WERI-Rb-1 (cell line): ENCODE data around the gene GNS.
A peak's percentile ranks its signal among the peaks of the same experiment; 100 is the strongest.

Source experiments
- DNase-seq: peaks from one replicate; pipeline ENCODE4 v3.0.0-alpha.2; 2020
- H3K27ac ChIP-seq: fragments of 250-450 bp; sonication (Bioruptor Pico); 2 replicates; pipeline ENCODE4 v1.5.1; 2020; ENCODE audit warnings: mild to moderate bottlenecking, moderate library complexity
- H3K27me3 ChIP-seq: fragments of 250-450 bp; sonication (Bioruptor Pico); 2 replicates; pipeline ENCODE4 v1.5.1; 2021; ENCODE audit warnings: mild to moderate bottlenecking, low read depth, moderate library complexity; ENCODE audit not compliant: insufficient read depth, severe bottlenecking
- H3K36me3 ChIP-seq: fragments of 250-450 bp; sonication (Bioruptor Pico); 2 replicates; pipeline ENCODE4 v1.5.1; 2020; ENCODE audit warnings: mild to moderate bottlenecking, moderate library complexity
- H3K4me3 ChIP-seq: 2 replicates; pipeline ENCODE4 v1.5.1; 2011; ENCODE audit warnings: low read depth, mild to moderate bottlenecking, control low read depth, low read length
- H3K9me3 ChIP-seq: fragments of 250-450 bp; sonication (Bioruptor Pico); 2 replicates; pipeline ENCODE4 v1.5.1; 2021; ENCODE audit warnings: mild to moderate bottlenecking, moderate library complexity; ENCODE audit not compliant: severe bottlenecking
- CTCF ChIP-seq: IDR thresholded peaks from 2 replicates; pipeline ENCODE4 v1.5.1; 2011; ENCODE audit warnings: low read depth, mild to moderate bottlenecking, control low read depth, inconsistent platforms, low read length

The GNS gene

GRCh38 chr12:64731683-64732082, 27.5 kb downstream of the GNS start:
- Histone ChIP-seq H3K27me3 (no peaks in the 10 kb centered on the region), H3K27ac (no peak overlapping the region), H3K36me3 (peaks cover 23% of the 10 kb centered on the region), H3K4me3 (no peak overlapping the region), H3K9me3 (no peaks in the 10 kb centered on the region)
- no peak for DNase-seq
- no peak for TF ChIP-seq CTCF

GRCh38 chr12:64730588-64730969, 28.6 kb downstream of the GNS start:
- Histone ChIP-seq H3K27me3 (no peaks in the 10 kb centered on the region), H3K36me3 (peaks cover 16% of the 10 kb centered on the region), H3K9me3 (no peaks in the 10 kb centered on the region), H3K27ac (peak overlapping the region; percentile 71), H3K4me3 (no peak overlapping the region)
- TF ChIP-seq CTCF, result no peak
- DNase-seq, result no peak

- peaks cover 10% of the 10 kb centered on the region for H3K36me3 ChIP-seq
- no peak for TF ChIP-seq CTCF
- peak; percentile 48 for DNase-seq
- H3K4me3 ChIP-seq, result no peak overlapping the region
- H3K9me3 ChIP-seq, result no peaks in the 10 kb centered on the region
- H3K27me3 ChIP-seq, result no peaks in the 10 kb centered on the region
- peak overlapping the region; percentile 71 for H3K27ac ChIP-seq
Observed at GRCh38 chr12:64729909-64730587, 29.2 kb downstream of the GNS start.

- DNase-seq, result no peak
- H3K27me3 ChIP-seq, result no peaks in the 10 kb centered on the region
- peaks cover 28% of the 10 kb centered on the region for H3K36me3 ChIP-seq
- H3K4me3 ChIP-seq, result no peak overlapping the region
- TF ChIP-seq CTCF, result no peak
- H3K27ac ChIP-seq, result no peak overlapping the region; the same call in 1 of the 2 replicates
- H3K9me3 ChIP-seq, result no peaks in the 10 kb centered on the region
Observed at GRCh38 chr12:64724201-64724745, 34.9 kb downstream of the GNS start.

- Histone ChIP-seq H3K27ac (no peak overlapping the region), H3K9me3 (no peaks in the 10 kb centered on the region), H3K36me3 (peaks cover 34% of the 10 kb centered on the region), H3K27me3 (no peaks in the 10 kb centered on the region), H3K4me3 (no peak overlapping the region)
- TF ChIP-seq CTCF, result no peak
- DNase-seq, result no peak
Observed at GRCh38 chr12:64723630-64724029, 35.6 kb downstream of the GNS start.

- DNase-seq, result no peak
- H3K4me3 ChIP-seq, result no peak overlapping the region
- H3K27me3 ChIP-seq, result no peaks in the 10 kb centered on the region
- H3K36me3 ChIP-seq, result peaks cover 35% of the 10 kb centered on the region
- H3K27ac ChIP-seq, result no peak overlapping the region
- TF ChIP-seq CTCF, result no peak
- no peaks in the 10 kb centered on the region for H3K9me3 ChIP-seq
Observed at GRCh38 chr12:64722835-64723234, 36.4 kb downstream of the GNS start.
